Fibroblast of lung (primary cell): ENCODE measurements around the gene KIF26B. TPM values are rescaled to one million over a fixed set of nuclear protein-coding genes. Genes with fewer than 3 reads are reported as not detected.

Experiments used
- DNase-seq, 2 donors: peaks; one replicate each; pipeline versions ENCODE4 v3.0.0 to v3.0.0-alpha.2; 2010; ENCODE audit warnings: low read depth in 2 of 2
- H2AFZ ChIP-seq: 2 replicates; pipeline ENCODE4 v1.5.1; 2012; ENCODE audit warnings: low read length, control low read depth, inconsistent platforms
- H3K27ac ChIP-seq: 2 replicates; pipeline ENCODE4 v1.5.1; 2011; ENCODE audit warnings: low read length, control low read depth; ENCODE audit not compliant: insufficient read depth
- H3K27me3 ChIP-seq: 2 replicates; pipeline ENCODE4 v1.5.1; 2011; ENCODE audit warnings: mild to moderate bottlenecking, low read length; ENCODE audit not compliant: control insufficient read depth, insufficient read depth
- H3K36me3 ChIP-seq: 2 replicates; pipeline ENCODE4 v1.5.1; 2011; ENCODE audit warnings: low read length; ENCODE audit not compliant: control insufficient read depth, insufficient read depth
- H3K4me1 ChIP-seq: 2 replicates; pipeline ENCODE4 v1.5.1; 2011; ENCODE audit warnings: low read length; ENCODE audit not compliant: control insufficient read depth, insufficient read depth; ENCODE audit errors: extremely low read depth
- H3K4me2 ChIP-seq: 2 replicates; pipeline ENCODE4 v1.5.1; 2011; ENCODE audit warnings: low read length, control low read depth; ENCODE audit not compliant: insufficient read depth; ENCODE audit errors: extremely low read depth
- H3K4me3 ChIP-seq, 4 experiments: fragments of 200-600 bp in 1 of 4; sonication (generic) in 1 of 4; replicated peaks in 1 of 4; 2 replicates each; pipeline ENCODE4 v1.5.1; 2011 to 2016; ENCODE audit warnings: low read length in 4 of 4, low read depth in 3 of 4, mild to moderate bottlenecking in 3 of 4, control low read depth in 2 of 4, inconsistent platforms in 1 of 4, mixed read lengths in 1 of 4; ENCODE audit not compliant: insufficient read depth in 1 of 4; ENCODE audit errors: control extremely low read depth in 1 of 4
- H3K79me2 ChIP-seq: 2 replicates; pipeline ENCODE4 v1.5.1; 2012; ENCODE audit warnings: mild to moderate bottlenecking, low read length, inconsistent platforms; ENCODE audit not compliant: control insufficient read depth, insufficient read depth
- H3K9ac ChIP-seq: 2 replicates; pipeline ENCODE4 v1.5.1; 2011; ENCODE audit warnings: mild to moderate bottlenecking, low read length, control low read depth; ENCODE audit not compliant: insufficient read depth
- H3K9me3 ChIP-seq: 2 replicates; pipeline ENCODE4 v1.5.1; 2012; ENCODE audit warnings: low read depth, low read length; ENCODE audit not compliant: control insufficient read depth, insufficient read depth
- H4K20me1 ChIP-seq: 2 replicates; pipeline ENCODE4 v1.5.1; 2011; ENCODE audit warnings: low read length; ENCODE audit not compliant: control insufficient read depth, insufficient read depth; ENCODE audit errors: extremely low read depth
- CTCF ChIP-seq, 2 donors: IDR thresholded peaks in 1 of 2; conservative IDR thresholded peaks in 1 of 2; 1 replicate in 1 of 2; 2 replicates in 1 of 2; pipeline ENCODE4 v1.5.1; 2011 to 2012; ENCODE audit warnings: low read length in 2 of 2, control low read depth in 1 of 2, inconsistent platforms in 1 of 2, low read depth in 1 of 2, mild to moderate bottlenecking in 1 of 2
- EZH2 ChIP-seq: IDR thresholded peaks from 2 replicates; pipeline ENCODE4 v1.5.1; 2012; ENCODE audit warnings: low read length, control low read depth, mild to moderate bottlenecking; ENCODE audit errors: missing control alignments
- polyA plus RNA-seq, 2 donors: library from polyadenylated mRNA; depleted of rRNA in 1 of 2; stranded (reverse) in 1 of 2; unstranded in 1 of 2; fragments of >200 nt; gene quantifications; 2 replicates each; pipeline ENCODE4 v1.2.1, GENCODE V29; 2011 to 2012; ENCODE audit warnings: missing spikeins in 1 of 2
- total RNA-seq: library from RNA; depleted of rRNA; stranded (reverse); fragments of >200 nt; gene quantifications from 2 replicates; pipeline ENCODE4 v1.2.1, GENCODE V29; 2014

KIF26B gene
- total and polyA plus RNA-seq, 2 donors (not counting 1 experiment from before 2014, with no cell fraction given): 5.3 to 6.1 TPM

- TF ChIP-seq CTCF (conservative IDR thresholded peaks at IDR 0.05 in 1 of 2, IDR thresholded peaks at IDR 0.05 in 1 of 2; ENCODE audit: low read depth in 1 of 2, low read length in 2 of 2): no peak
- no peak for TF ChIP-seq EZH2
- no peak overlapping the region for H3K4me2 ChIP-seq
- DNase-seq: no peak
- H3K27me3 ChIP-seq: no peaks in the 10 kb centered on the region
- H4K20me1 ChIP-seq: no peaks in the 10 kb centered on the region
- H3K9ac ChIP-seq: no peak overlapping the region
- H2AFZ ChIP-seq: no peak overlapping the region
- no peak overlapping the region for H3K27ac ChIP-seq
- no peaks in the 10 kb centered on the region for H3K36me3 ChIP-seq
- H3K9me3 ChIP-seq: no peaks in the 10 kb centered on the region
- H3K79me2 ChIP-seq: no peaks in the 10 kb centered on the region
- no peaks in the 10 kb centered on the region for H3K4me1 ChIP-seq
- no peak overlapping the region for H3K4me3 ChIP-seq
These were observed 278.8 kb downstream of the KIF26B start for GRCh38 chr1:245433561-245433960.

- Histone ChIP-seq H4K20me1 (no peaks in the 10 kb centered on the region), H3K4me3 (no peak overlapping the region), H3K36me3 (no peaks in the 10 kb centered on the region), H2AFZ (no peak overlapping the region), H3K27me3 (no peaks in the 10 kb centered on the region), H3K79me2 (no peaks in the 10 kb centered on the region), H3K27ac (no peak overlapping the region), H3K4me1 (no peaks in the 10 kb centered on the region), H3K9me3 (no peaks in the 10 kb centered on the region), H3K9ac (no peak overlapping the region), H3K4me2 (no peak overlapping the region)
- no peak for DNase-seq
- TF ChIP-seq EZH2 (no peak), CTCF (conservative IDR thresholded peaks at IDR 0.05 in 1 of 2, IDR thresholded peaks at IDR 0.05 in 1 of 2; ENCODE audit: low read depth in 1 of 2, low read length in 2 of 2) (peak in 1 of 2 donors; percentile 4)
These were observed 279.5 kb downstream of the KIF26B start for GRCh38 chr1:245434280-245434679.

GRCh38 chr1:245436407-245436806, 281.6 kb downstream of the KIF26B start:
- H3K4me2 ChIP-seq: no peak overlapping the region
- H3K4me3 ChIP-seq: no peak overlapping the region
- no peak overlapping the region for H3K9ac ChIP-seq
- no peaks in the 10 kb centered on the region for H3K79me2 ChIP-seq
- H3K27me3 ChIP-seq: no peaks in the 10 kb centered on the region
- no peaks in the 10 kb centered on the region for H3K36me3 ChIP-seq
- no peaks in the 10 kb centered on the region for H3K4me1 ChIP-seq
- TF ChIP-seq EZH2 (no peak), CTCF (conservative IDR thresholded peaks at IDR 0.05 in 1 of 2, IDR thresholded peaks at IDR 0.05 in 1 of 2; ENCODE audit: low read depth in 1 of 2, low read length in 2 of 2) (no peak)
- DNase-seq: no peak
- no peak overlapping the region for H3K27ac ChIP-seq
- no peaks in the 10 kb centered on the region for H4K20me1 ChIP-seq
- H3K9me3 ChIP-seq: no peaks in the 10 kb centered on the region
- H2AFZ ChIP-seq: no peak overlapping the region
